HL-60/S4 treated with phorbol 12-myristate 13-acetate at 8.2 ng/mL for 4 days and 3 days (cell line): ENCODE measurements around the gene AP1S1.

Experiments
- in situ Hi-C: fragments of 300-500 bp; cut with MboI; formaldehyde crosslinking; loops from 2 replicates; pipeline ENCODE4 v1.15.0; 2022; ENCODE audit warnings: low sequenced_read_pairs

The AP1S1 gene

DNA sequence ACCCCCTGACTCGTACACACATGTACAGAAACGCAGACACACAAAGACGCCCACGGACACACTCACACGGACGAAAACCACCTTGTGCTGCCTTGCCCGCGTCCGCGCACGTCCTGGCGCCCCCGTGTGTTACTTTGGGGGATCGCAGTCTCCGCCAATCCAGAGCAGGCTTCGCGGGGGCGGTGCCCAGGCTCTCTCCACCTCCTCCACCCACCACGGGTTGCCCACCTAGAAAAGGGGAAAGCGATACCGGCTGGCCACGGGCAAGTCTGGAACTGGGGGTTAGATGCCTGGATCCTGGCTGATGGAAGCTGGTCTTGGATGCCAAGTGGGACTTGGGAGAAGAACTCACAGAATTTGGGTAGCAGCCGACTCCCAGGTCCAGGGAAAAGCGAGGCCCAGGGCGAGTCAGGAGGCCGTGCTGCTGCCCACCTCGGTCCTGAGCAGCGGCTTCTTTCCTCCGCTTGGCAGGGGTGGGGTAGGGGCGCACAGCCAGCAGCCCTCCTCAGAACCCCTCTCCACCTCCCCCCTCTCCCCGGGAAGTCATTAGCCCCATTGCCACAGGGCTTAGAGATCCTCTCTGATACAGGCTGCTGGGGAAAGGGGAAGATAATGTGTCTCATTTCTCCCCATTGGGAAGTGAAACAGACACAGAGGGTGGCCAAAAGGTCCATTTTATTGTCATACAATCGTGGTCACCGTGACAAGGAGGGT lies 15.7 kb downstream of the AP1S1 start:
- in situ Hi-C loops = no loop called here

DNA sequence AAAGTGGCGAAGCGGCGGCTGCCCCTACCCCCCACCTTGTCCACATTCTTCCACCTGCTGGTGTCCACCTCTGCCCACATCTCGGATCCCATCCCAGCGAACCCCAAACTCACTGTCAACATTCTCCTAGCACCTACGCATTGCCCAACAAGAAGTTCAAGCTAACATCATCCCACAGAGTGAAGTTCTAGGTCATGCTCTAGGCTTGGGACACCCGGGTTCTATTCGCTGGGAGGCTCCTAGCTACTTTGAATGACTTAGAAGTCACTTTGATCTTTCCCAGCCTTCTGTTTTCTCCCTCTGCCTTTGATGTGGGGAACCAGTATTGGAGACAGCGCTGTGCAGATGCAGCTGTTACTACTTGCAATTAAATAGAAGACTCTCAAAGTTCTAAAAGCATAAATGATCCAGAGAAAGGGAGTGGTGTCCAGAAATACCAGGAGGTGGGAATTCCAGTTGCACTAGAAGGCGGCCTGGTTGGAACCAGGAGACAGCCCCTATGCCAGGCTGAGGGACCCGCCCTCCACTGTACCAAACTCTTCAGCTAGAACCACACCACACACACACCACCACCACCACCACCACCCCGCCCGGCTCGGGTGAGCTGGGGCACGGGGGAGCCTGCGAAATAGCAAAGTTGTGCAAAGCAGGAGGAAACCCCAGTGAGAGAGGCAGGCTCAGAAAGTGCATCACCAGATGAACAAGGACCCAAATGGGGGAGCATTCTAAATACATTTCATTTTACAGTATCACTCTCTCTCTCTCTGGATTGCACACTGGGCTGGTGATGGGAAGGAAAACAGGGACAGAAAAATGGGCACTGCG lies 16.6 kb downstream of the AP1S1 start:
- in situ Hi-C loops = no loop called here

DNA sequence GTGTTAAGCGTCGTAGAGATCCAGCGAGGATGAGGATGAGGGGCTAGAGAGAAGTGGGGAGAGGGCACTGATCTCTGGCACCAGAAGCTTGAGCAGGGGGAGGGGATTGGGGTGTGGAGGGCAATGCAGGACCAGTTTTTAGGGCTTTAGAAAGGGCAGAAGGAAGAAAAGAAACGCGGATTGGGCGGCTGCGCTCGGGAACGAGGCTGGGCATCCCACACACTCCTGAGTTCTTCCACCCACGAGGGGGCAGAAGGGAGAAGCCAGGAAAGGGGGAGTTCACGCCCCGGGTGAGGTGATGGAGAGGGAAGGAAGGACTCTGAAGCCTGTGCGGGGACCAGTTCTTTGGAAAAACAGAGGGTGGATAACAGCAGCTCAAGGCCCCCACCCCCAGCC lies 17.2 kb downstream of the AP1S1 start:
- in situ Hi-C loops = no loop called here

DNA sequence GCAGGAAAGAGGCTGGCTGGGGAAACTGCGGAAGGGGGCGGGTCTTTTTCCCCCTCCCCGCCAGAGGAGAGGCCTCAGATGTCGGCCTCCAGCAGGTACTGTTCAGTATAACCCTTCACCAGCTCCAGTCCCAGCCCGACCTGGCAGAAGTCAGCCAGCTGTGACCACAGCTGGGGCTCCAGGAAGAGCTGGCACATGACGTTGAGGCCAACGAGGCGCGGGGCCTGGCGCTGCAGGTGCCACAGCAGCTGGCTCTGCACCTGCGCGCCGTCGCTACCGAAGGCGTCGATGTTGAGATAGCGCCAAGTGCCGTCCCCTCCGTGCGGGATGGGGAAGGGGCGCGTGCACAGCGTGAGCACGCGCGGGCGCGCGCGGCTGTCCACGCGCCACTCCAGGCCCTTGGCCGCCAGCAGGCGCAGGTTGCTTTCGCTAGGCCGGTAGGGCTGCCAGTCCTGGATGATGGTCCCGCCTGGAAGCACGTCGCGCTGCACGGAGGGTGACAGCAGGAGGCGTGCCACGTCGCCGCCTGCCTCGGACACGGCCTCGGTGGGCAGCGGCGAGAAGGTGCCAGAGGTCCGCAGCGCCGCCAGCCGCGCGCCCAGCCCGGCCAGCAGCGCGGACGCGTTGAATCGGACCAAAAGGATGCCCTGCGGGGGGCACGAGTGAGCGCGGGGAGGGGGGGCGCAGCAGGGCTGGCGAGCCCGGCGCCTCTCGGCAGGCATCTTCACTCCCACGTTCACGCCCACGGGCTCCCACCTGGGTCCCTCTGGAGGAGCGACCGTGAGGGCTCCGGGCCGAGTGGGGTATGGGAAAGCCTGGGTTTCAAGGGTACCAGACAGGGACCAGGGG lies 18.0 kb downstream of the AP1S1 start:
- in situ Hi-C loops = no loop called here

DNA sequence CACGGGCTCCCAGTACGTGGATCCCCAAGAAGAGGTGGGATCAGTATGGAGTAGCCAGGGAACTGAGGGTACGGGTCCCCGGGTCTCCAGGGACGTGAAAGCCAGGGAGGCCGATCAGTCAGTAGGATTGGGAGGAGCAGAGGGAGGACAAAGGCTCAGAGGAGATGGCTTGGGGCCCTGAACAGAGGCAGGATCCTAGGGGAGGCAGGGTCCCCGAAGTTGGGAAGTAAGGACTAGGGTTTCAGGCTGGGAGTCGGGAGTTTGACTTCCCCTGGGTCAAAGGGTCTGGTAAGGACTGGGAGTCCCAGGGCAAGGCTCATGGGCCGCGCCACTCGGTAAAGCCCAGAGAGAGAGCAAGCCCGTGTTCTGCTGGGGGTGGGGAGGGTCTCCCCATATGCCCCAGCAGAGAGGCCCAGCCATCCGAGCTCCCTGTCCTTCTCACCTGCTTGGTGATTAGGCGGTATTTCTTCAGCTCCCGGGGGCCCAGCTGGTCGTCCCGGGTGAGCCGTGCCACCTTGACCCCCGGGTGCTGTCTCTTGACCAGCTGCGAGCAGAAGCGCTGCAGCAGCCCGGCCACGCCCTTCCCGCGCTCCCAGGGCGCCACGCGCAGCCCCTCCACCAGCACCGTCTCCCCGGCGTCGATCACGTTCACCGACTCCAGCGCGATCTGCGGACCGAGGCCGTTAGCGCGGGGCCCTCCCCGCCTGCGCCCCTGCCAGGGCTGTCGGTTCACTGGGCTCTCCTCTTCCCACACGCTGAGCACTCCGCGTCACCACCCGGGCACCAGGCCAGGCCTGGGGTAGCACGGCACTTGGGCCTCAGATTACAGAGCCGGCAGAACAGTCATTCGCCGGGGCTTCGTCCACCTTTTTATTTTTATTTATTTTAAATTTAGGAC lies 18.8 kb downstream of the AP1S1 start:
- in situ Hi-C loops = no loop called here

DNA sequence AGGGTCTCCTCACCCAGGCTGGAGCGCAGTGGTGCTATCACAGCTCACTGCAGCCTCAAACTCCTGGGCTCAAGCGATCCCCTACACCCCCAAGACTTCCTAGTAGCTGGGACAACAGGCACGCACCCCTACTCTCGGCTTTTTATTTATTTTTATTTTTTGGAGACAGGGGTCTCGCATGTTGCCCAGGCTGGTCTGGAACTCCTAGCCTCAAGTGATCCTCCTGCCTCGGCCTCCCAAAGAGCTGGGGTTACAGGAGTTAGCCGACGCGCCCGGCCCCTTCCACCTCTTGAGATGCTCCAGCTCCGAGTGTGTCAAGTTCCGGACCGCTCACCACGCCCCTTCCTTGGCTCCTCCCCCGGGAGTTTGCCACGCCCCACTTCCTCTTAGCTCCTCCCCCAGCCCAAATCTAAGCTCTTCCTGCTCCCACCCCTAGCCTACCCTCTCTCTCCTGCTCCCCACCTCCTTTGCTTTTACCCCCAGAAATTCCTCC lies 19.5 kb downstream of the AP1S1 start:
- in situ Hi-C loops = no loop called here

DNA sequence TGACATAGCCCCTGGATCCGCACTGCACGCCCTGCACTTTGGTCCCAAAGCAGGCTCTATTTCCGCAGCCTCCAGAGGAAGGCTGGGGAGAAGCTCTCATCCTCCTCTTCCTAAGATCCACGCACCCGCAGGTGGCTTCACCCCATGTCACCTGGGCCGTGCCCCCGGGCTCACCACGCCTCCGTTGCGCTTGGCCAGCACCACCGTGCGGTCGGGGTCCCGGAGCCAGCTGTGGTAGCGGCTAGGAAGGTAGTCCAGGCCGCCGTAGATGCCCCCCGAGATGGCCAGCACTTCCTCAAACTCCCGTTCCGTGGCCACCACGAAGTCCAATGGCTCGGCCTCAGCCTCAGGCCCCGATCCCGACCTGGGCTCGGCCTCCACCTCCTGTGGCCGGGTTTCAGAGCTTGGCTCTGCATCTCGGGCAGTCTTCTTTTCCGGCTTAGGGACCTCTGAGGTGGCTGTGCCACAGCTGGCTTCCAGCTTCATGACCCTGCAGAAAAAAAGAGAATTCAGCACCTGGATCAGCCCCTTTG lies 20.1 kb downstream of the AP1S1 start:
- in situ Hi-C loops = no loop called here

DNA sequence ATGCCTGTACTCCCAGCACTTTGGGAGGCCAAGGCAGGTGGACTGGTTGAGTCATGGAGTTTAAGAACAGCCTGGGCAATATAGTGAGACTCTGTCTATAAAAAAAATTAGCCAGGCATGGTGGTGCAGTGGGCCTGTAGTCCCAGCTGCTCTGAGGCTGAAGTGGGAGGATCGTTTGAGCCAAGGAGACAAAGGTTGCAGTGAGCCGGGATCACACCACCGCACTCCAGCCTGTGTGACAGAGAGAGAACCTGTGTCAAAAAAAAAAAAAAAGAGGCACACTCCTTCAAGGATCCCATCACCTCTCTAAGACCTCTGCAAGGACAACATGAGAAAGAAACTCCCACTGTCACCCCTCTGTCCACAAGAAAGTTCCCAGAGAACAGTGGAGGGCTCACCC lies 21.4 kb downstream of the AP1S1 start:
- in situ Hi-C loops = no loop called here

DNA sequence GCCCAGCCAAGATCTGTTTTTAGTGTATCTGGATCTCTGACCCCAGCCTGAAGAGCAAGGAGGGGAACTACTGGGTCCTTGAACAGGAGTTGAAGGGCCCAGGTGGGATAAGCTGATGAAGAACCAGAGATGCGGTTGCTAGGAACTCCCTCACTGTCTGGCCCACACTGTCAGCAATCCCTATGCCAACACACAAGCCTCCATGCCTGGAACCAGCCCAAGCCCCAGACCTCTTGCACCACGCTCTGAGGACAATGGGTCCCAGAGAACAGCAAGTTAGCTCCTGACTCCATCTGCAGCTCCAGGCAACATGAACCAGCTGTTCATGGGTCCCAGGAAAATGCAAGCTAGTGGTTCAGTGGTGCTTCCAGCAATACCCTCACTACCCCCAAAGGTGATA lies 23.4 kb downstream of the AP1S1 start:
- in situ Hi-C loops = no loop called here

DNA sequence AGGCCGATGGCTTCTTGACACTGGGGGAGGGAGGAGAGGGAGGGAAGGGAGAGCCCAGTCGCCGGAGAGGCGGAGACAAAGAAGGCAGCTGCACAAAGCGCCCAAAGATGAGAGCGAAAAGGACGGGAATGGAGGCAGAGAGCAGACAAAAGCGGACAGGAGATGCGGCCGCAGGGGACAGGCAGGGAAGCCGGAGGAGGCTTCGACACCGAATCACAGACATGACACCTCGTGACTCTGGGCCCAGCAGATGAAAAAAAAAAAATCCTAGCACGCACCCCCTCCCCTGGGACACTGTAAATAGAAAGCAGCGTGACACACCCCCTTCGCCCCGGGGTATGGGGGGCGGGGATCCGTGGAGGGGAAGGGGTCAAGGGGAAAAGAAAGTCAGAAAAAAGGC lies 24.8 kb downstream of the AP1S1 start:
- in situ Hi-C loops = no loop called here

DNA sequence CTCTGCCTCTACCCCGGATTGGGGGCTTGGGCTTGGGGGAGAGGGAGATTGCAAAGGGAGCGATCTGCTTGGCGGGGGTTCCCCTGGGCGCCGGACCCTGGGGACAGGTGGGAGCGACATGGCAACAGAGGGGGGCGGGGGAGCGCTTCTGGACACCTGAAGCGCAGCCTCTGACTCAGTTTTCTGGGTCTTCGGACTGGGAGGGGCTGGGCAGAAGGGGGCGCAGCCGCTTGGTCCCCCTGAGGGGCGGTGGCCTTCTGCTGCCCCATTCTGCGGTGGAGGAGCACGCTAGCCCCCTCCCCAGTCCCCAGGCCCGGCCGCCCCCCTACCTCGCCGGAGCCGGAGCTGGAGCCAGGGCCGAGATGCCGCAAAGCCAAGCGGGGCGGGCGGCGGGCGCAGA lies 25.4 kb downstream of the AP1S1 start:
- in situ Hi-C loops = no loop called here

DNA sequence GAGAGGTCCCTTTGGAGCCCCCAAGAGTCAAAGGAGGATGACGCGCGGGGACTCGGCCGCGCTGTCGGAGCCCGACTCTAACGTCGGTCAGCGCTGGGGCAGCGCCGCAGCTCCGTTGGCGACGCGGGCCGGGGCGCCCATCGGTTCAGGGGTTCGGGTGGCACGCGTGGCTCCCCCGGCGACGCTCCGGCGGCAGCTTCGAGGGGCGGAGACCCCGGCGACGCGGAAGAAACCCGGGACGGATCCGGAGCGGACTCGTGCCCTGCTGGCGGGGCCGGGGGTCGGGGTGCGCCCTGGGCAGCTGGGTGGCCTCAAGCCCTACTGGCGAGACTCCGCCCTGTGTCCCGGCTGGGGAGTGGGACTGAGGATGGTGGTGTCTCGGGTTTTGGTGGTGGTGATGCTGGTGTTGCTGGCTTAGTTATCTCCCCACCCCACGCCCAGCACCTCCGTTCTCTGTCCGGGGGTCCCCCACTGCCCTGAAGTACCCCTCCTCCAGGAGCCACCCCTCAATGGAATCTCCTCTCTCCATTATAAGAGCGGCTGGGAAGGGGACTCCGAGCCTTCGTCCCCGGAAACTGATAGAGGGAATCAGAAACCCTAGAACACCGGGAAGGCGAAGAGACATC lies 26.0 kb downstream of the AP1S1 start, which contains the start of gene NAT16:
Gene NAT16, minus strand, starts transcription at position 164 of the 626 bp plus-strand sequence. CDS start 5,486 bp downstream, outside the sequence.
- in situ Hi-C loops = no loop called here

DNA sequence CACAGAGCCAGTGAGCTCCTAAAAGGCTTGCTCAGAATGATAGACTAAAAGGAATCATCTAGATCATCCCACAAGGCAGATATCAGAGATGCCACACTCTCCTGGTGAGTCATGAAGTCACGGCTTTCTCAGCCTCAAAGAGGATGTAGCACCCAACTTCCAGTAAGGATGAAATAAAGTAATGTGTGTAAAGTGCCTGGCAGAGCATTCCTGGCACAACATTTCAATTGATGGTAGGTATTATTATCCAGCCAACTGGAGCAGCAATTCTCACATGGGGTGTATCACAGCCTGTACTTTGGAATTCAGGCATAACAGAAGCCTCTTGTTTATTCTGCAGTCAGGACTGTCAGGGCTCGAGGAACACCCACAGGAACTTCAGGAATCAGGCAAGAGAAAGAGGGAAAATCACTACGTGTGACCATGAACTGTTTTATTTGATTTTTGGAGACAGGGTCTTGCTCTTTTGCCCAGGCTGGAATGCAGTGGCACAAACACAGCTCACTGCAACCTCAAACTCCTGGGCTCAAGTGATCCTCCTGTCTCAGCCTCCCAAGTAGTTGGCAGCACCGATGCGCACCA lies 31.1 kb downstream of the AP1S1 start:
- in situ Hi-C loops = no loop called here

DNA sequence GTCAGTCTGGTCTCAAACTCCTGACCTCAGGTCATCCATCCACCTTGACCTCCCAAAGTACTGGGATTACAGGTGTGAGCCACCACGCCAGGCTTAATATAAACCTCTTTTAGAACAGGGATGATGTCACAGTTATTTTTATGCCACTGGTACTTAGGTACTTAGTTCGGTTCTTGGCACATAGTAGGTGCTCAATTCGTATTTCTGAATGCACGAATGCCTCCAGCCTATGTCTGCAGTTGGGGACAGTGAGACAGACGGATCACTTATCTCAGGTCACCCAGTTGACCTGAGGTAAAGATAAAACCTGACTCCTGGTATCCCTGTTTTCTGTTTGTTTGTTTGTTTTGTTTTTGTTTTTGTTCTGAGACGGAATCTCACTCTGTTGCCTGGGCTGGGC lies 31.9 kb downstream of the AP1S1 start:
- in situ Hi-C loops = no loop called here

DNA sequence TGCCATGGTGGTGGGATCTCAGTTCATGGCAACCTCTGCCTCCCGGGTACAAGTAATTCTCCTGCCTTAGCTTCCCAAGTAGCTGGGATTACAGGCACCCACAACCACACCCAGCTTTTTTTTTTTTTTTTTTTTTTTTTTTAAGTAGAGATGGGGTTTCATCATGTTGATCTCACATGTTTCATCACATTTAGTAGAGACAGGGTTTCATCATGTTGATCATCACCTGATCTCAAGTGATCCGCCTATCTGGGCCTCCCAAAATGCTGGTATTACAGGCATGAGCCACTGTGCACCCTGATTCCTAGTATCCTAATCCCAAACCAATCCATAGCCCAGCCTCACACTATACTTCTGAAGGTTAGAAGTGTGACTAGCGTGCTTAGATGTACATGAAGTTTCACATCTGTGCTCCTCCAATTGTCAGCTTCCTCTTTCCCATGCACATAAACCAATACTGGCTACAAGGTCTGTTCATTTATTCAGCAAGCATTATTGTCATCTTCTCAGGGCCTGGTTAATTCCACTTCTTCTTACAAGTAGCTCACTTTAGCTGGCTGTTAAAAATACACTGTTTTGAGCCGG lies 32.7 kb downstream of the AP1S1 start:
- in situ Hi-C loops = no loop called here

DNA sequence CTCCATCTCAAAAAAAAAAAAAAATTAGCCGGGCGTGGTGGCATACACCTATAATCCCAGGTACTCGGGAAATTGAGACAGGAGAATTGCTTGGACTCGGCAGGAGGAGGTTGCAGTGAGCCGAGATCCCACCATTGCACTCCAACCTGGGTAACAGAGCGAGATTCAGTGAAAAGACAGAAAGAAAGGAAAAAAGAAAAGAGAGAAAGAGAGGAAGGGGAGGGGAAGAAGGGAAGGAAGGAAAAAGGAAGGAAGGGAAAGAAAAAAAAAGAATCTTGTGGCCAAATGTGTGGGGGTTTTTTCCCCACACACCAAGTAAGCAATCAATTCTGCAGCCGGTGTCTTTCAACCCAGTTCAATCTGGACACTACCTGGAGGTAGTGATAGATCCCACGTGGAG lies 34.8 kb downstream of the AP1S1 start:
- in situ Hi-C loops = no loop called here

DNA sequence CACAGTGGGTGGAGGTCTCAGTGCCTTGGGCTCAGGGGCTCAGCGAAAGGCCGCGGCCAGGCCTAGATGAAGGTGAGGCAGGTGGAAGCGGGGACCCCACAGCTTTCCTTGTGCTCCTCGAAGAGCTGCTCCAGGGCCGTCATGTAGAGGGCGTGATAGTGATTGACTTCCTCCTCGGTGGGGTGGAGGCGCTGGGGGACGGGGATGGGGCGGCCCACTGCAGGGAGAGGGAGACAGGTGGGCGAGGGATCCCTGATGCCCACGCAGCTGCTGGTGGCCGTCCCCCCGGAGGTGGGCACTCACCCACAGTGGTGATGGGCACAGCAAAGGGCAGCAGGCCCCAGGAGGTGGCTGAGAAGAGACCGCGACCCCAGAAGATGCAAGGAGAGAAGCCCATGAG lies 41.6 kb downstream of the AP1S1 start:
- in situ Hi-C loops = no loop called here

DNA sequence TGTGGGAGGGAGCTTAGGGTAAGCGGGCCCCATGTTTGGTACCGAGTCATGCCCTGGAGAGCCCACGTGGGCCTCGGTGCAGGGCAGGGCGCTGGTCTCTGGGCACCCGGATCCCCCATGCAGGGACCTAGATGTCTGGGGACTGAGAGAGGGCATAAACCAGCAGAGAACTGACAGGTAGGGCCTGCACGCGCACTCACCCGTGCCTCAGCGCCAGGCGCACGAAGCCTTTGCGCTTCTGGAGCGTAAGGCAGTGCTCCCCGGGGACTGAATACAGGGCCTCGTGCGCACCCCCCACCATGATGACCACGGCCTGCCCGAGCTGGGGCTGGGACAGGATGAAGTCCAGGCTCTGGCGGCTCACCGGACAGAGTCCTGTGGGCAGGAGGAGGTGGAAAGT lies 43.7 kb downstream of the AP1S1 start:
- in situ Hi-C loops = no loop called here

DNA sequence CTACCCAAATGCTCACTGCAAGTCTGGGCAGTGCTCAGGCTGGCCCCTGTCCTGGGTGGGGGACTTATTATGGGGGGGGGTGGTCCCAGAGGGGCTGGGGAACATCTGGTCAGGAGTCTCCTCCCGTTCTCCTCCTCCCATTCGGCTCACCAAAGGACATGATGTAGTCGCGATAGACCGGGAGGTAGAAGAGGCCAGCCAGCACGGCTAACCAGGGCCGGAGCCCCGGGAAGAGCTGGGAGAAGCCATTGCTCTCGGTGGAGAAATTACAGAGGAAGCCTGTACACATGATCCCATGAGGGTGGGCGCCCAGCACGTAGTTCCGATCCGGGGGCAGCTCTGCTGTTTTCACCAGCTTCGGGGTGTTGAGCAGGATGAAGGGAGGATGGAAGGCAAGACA lies 44.2 kb downstream of the AP1S1 start:
- in situ Hi-C loops = no loop called here
